GM12801 (cell line): ENCODE data around the gene MRPL20.

Source experiments
- TF ChIP-seq, protein P1 (sequence below): IDR thresholded peaks from one replicate; pipeline ENCODE4 v1.5.1; 2011; ENCODE audit warnings: control low read depth; ENCODE audit not compliant: insufficient read length; ENCODE audit errors: extremely low read depth

MRPL20 gene

GRCh38 chr1:1400576-1401456 lies 6.3 kb downstream of the MRPL20 start:
- TF ChIP-seq, protein P1, sequence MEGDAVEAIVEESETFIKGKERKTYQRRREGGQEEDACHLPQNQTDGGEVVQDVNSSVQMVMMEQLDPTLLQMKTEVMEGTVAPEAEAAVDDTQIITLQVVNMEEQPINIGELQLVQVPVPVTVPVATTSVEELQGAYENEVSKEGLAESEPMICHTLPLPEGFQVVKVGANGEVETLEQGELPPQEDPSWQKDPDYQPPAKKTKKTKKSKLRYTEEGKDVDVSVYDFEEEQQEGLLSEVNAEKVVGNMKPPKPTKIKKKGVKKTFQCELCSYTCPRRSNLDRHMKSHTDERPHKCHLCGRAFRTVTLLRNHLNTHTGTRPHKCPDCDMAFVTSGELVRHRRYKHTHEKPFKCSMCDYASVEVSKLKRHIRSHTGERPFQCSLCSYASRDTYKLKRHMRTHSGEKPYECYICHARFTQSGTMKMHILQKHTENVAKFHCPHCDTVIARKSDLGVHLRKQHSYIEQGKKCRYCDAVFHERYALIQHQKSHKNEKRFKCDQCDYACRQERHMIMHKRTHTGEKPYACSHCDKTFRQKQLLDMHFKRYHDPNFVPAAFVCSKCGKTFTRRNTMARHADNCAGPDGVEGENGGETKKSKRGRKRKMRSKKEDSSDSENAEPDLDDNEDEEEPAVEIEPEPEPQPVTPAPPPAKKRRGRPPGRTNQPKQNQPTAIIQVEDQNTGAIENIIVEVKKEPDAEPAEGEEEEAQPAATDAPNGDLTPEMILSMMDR, result no peak

DNA sequence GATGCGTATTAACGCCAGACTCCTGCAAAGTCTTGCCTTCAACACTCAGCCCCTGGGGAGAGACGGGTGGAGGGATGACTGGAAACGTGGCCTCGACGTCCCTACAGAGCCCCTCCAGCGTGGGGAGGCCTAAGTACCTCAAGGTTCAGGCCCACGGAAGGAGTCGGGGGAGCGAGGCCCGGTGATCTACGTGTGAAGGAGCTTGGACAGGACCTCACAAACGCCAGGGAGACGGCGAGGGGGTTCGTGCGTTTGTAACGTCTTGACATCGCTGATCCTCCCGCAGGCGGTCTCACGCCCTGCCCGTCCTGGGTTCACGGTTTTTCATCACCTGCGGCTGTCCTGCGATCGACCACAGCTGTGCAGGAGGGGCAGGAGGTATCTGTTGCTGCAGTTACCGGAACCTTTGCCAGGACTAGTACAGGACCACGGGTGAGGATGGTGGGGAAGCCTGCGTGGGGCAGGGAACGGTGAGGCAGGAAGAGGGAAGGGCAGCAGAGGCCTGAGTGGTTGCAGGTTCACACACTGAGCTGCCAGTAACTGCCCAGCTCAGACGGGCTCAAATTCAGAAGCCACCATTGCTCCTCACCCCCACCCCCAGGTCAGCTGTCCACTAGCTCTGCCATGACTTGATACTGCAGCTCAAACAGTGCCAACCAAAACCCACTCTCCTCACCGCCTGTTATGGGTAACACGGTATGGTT lies 7.1 kb downstream of the MRPL20 start:
- TF ChIP-seq, protein P1, result no peak

- TF ChIP-seq, protein P1, result no peak
Observed at GRCh38 chr1:1399187-1399871, 7.8 kb downstream of the MRPL20 start, which contains the start of gene CCNL2. Gene CCNL2 (minus strand): TSS chr1:1399335. CDS start chr1:1399306, 29 bp downstream.

- TF ChIP-seq, protein P1, result no peak
Observed at GRCh38 chr1:1398677-1399186, 8.4 kb downstream of the MRPL20 start.

DNA sequence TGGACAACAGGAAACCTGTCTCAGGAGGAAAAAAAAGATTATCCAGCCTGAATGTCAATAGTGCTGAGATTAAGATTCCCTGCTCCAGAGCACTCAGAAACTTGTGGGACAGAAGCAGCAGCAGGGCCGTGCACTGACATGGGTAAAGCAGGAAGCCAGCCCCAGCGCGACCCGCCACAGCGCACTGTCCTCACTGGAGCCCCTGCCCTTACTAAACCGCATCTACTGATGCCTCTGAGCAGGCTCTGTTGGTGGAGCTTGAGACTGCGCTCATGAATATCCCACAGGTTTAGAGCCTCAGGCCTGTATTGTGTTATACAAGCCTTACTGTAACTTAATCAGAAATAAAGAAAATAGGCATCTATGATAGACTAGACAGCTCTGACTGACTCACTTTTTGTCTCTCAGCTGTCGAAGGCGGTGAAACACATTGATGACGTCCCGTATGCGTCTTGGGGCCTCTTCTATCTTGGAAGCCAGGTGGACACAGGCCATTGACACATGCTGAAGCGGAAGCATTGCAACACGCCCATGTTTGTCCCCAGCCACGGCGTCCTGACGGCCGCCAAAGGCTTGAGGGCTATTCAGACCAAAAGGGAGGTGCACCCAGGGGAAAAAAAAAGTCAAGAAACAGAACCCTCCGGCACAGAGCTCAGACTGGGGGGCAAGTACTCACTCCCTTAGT lies 9.1 kb downstream of the MRPL20 start:
- TF ChIP-seq, protein P1, result no peak

- TF ChIP-seq, protein P1, result no peak
Observed at GRCh38 chr1:1395166-1395565, 11.9 kb downstream of the MRPL20 start.
